ENCODE data around the gene KRIT1.

GRCh38 chr7:92251181-92251580, 5.5 kb upstream of the KRIT1 start:
- TF ChIP-seq JUND (CRISPR knock-in tag; IDR thresholded peaks at IDR 0.05), result no peak
- TF ChIP-seq ZGPAT (CRISPR knock-in tag; IDR thresholded peaks at IDR 0.05), result no peak
- TF ChIP-seq RBM22 (optimal IDR thresholded peaks at IDR 0.05; ENCODE audit: low read length), result no peak
- no peak for TF ChIP-seq ZNF678 (CRISPR knock-in tag; IDR thresholded peaks at IDR 0.05)
- no peak for TF ChIP-seq POLR2A (IDR thresholded peaks at IDR 0.05; ENCODE audit: insufficient read depth in 1 of 2, low read depth in 2 of 2, low read length in 2 of 2)
- TF ChIP-seq SOX6 (IDR thresholded peaks at IDR 0.05), result no peak
- TF ChIP-seq SOX6 (CRISPR knock-in tag; IDR thresholded peaks at IDR 0.05), result no peak
- TF ChIP-seq KDM5A (IDR thresholded peaks at IDR 0.05; ENCODE audit: borderline replicate concordance, low read length), result no peak
- TF ChIP-seq ZNF329 (CRISPR knock-in tag; IDR thresholded peaks at IDR 0.05; ENCODE audit: low read depth), result no peak
- no peak for TF ChIP-seq ZSCAN12 (CRISPR knock-in tag; IDR thresholded peaks at IDR 0.05)
- no peak for TF ChIP-seq MEIS1 (CRISPR knock-in tag; IDR thresholded peaks at IDR 0.05; ENCODE audit: borderline replicate concordance)
- no peak for TF ChIP-seq HNRNPL (IDR thresholded peaks at IDR 0.05; ENCODE audit: low read depth, low read length)
- TF ChIP-seq DZIP1 (CRISPR knock-in tag; IDR thresholded peaks at IDR 0.05), result no peak
